ENCODE measurements around the gene GRK5.

DNA sequence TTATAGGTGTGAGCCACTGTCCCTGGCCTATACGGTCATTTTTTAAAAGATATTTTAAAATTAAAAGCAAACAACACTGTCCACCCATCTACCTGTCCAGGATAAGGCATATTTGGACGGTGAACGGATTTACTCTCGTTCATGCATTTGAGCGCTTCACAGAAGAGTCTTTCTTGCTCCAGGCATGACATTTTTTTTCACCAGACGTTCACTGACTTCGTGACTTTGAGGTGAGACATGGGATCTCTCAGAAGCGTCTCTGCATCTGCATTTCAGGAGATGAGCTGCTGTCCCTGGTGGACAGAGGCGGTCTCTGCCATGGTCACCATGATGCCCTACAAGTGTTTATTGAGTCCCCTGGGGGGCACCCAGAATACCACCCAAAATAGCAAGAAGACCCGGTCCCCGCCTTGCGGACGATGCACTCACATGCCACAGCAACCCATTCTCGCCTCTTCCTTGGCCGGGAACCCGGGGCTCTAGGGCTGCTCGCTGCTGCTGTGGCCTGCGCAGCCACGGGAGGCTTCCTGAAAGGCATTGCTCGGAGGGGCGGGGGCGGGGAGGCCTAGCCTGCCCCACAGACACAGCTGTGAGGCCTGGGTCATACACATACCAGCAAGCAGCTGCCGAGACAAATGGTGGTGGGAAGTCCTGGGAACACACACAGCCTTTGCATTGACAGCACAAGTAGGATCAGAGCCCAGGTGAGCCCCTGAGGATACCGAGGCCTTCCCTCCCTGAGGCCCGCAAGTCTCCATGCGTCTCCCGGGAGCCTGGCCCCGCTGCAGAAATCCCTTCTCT is 250.8 kb downstream of the GRK5 start:
- no peak for TF ChIP-seq EZH2 (IDR thresholded peaks at IDR 0.05; ENCODE audit: borderline replicate concordance, low read length)
- TF ChIP-seq, protein P1, sequence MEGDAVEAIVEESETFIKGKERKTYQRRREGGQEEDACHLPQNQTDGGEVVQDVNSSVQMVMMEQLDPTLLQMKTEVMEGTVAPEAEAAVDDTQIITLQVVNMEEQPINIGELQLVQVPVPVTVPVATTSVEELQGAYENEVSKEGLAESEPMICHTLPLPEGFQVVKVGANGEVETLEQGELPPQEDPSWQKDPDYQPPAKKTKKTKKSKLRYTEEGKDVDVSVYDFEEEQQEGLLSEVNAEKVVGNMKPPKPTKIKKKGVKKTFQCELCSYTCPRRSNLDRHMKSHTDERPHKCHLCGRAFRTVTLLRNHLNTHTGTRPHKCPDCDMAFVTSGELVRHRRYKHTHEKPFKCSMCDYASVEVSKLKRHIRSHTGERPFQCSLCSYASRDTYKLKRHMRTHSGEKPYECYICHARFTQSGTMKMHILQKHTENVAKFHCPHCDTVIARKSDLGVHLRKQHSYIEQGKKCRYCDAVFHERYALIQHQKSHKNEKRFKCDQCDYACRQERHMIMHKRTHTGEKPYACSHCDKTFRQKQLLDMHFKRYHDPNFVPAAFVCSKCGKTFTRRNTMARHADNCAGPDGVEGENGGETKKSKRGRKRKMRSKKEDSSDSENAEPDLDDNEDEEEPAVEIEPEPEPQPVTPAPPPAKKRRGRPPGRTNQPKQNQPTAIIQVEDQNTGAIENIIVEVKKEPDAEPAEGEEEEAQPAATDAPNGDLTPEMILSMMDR (conservative IDR thresholded peaks at IDR 0.05 in 1 of 2, IDR thresholded peaks at IDR 0.05 in 1 of 2; ENCODE audit: extremely low read depth in 1 of 2, insufficient read depth in 1 of 2, low read depth in 1 of 2, low read length in 2 of 2): no peak

All from mammary epithelial cell (primary cell).